OCI-LY7 (cell line): ENCODE measurements around the gene ZBTB20.

Experiments
- EZH2phosphoT487 ChIP-seq: fragments of 200-600 bp; sonication (generic); IDR thresholded peaks from 2 replicates; pipeline ENCODE4 v1.6.1; 2018; ENCODE audit warnings: low read depth, borderline replicate concordance, mild to moderate bottlenecking, mixed run types, antibody characterized with exemption, low read length, moderate library complexity, mixed read lengths
- TF ChIP-seq, protein P1 (sequence below): fragments of 200-600 bp; sonication (generic); conservative IDR thresholded peaks from 2 replicates; pipeline ENCODE4 v1.5.1; 2014; ENCODE audit warnings: mild to moderate bottlenecking, antibody characterized with exemption, low read length, moderate library complexity, mixed read lengths

- TF ChIP-seq, protein P1, sequence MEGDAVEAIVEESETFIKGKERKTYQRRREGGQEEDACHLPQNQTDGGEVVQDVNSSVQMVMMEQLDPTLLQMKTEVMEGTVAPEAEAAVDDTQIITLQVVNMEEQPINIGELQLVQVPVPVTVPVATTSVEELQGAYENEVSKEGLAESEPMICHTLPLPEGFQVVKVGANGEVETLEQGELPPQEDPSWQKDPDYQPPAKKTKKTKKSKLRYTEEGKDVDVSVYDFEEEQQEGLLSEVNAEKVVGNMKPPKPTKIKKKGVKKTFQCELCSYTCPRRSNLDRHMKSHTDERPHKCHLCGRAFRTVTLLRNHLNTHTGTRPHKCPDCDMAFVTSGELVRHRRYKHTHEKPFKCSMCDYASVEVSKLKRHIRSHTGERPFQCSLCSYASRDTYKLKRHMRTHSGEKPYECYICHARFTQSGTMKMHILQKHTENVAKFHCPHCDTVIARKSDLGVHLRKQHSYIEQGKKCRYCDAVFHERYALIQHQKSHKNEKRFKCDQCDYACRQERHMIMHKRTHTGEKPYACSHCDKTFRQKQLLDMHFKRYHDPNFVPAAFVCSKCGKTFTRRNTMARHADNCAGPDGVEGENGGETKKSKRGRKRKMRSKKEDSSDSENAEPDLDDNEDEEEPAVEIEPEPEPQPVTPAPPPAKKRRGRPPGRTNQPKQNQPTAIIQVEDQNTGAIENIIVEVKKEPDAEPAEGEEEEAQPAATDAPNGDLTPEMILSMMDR = no peak
- TF ChIP-seq EZH2phosphoT487 = no peak
These were observed 18.6 kb upstream of the ZBTB20 start for GRCh38 chr3:115165701-115166100.
